Endothelial cell of umbilical vein (primary cell): ENCODE results near the gene FBXO24.

Experiments
- POLR2AphosphoS5 ChIP-seq: IDR thresholded peaks from 2 replicates; pipeline ENCODE4 v1.6.1; 2012; ENCODE audit warnings: low read depth, mild to moderate bottlenecking, control low read depth, low read length, moderate library complexity; ENCODE audit not compliant: insufficient read depth
- TF ChIP-seq, protein P1 (sequence below), 2 donors: IDR thresholded peaks; 1 replicate in 1 of 2; 2 replicates in 1 of 2; pipeline ENCODE4 v1.5.1; 2011; ENCODE audit warnings: low read length in 2 of 2, mild to moderate bottlenecking in 2 of 2, moderate library complexity in 2 of 2, control low read depth in 1 of 2, inconsistent platforms in 1 of 2, low read depth in 1 of 2; ENCODE audit not compliant: insufficient read depth in 1 of 2; ENCODE audit errors: extremely low read depth in 1 of 2

DNA sequence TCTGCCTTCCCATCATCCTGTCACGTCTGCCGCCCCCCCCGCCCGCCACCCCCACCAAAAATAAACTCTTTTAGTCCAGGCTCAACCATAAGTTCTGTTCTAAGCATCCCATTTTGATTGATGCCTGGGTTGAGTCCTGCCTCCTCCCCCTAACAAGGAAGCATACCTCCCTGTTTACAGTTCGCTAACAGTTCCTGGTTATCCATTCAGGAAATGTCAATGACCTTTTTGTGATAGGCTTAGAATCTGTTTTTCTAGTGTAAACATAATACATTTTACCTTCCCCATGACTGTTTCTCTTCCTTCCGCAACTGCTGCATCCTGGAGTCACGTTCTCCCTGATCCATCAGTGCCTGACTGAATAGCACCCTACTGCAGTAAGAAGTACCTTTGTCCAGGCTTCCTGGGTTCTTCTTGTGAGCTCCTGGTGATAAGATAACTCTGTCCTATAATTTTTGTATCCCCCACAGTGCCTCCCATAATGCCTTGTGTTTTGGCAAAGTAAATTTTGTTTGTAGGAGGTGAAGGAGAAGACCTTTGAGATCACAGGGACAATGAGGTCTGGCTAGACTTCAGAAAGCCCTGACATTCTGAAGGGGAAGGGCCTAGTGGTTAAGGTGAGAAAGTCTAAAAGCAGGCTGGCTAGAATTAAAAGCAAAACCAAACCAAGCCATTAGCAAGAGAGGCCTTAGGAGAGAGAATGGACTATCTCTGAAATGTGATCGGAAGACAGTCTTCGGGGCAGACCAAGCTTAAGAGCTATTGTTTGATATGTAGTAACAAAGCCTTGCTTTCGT lies 39.8 kb upstream of the FBXO24 start:
- TF ChIP-seq, protein P1, sequence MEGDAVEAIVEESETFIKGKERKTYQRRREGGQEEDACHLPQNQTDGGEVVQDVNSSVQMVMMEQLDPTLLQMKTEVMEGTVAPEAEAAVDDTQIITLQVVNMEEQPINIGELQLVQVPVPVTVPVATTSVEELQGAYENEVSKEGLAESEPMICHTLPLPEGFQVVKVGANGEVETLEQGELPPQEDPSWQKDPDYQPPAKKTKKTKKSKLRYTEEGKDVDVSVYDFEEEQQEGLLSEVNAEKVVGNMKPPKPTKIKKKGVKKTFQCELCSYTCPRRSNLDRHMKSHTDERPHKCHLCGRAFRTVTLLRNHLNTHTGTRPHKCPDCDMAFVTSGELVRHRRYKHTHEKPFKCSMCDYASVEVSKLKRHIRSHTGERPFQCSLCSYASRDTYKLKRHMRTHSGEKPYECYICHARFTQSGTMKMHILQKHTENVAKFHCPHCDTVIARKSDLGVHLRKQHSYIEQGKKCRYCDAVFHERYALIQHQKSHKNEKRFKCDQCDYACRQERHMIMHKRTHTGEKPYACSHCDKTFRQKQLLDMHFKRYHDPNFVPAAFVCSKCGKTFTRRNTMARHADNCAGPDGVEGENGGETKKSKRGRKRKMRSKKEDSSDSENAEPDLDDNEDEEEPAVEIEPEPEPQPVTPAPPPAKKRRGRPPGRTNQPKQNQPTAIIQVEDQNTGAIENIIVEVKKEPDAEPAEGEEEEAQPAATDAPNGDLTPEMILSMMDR (IDR thresholded peaks at IDR 0.05; ENCODE audit: extremely low read depth in 1 of 2, insufficient read depth in 1 of 2, low read depth in 1 of 2, low read length in 2 of 2) = no peak
- TF ChIP-seq POLR2AphosphoS5 = peak; percentile 63
